Activated CD4-positive, alpha-beta T cell treated with anti-CD3 and anti-CD28 coated beads, Interleukin-2, amount 50 U/mL, for 16 hours (primary cell): ENCODE results near the gene PLXNA4.

Source experiments
- DNase-seq: peaks from one replicate; pipeline ENCODE4 v3.0.0-alpha.2; 2020

Gene PLXNA4

GRCh38 chr7:132430861-132431822, 145.1 kb downstream of the PLXNA4 start:
- peak; percentile 74 for DNase-seq

GRCh38 chr7:132430041-132430855, 146.0 kb downstream of the PLXNA4 start:
- DNase-seq: no peak

DNA sequence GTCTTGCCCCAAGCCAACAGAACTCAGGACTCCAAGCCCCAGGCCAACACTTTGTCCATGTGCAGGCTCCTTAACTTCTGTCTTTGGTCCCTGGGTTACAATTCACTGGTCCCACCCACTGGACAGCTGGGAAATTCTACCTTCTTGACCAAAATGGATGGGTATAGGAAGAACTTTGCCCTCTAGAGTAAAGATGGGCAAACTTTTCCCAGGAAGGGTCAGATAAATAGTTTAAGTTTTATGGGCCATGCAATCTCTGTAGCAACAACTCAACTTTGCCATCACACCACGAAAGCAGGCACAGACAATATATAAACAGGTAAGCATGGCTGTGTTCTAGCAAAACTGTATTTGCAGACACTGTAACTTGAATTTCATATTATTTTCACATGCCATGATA, 147.1 kb downstream of the PLXNA4 start:
- no peak for DNase-seq

- no peak for DNase-seq
Measured at GRCh38 chr7:132428247-132428919, 147.9 kb downstream of the PLXNA4 start.

DNA sequence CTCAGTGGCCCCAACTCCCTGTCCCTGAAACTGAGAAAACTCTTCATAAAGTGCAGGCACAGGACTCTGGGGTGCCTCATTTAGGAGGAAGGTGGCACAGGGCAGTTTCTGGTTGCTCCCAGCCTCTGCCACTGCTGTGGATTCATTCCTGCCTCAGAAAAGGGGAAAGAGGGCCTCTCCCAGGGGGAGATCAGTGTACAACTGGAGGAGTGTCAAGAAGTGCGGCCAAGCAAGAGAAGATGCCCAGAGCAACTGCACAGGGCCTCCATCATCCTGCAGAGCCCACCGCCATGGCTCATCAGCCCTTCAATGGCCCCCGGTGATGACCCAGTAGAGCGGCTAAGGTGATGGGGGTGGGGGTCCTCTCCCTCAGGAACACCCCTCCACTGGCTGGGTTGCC, 150.3 kb downstream of the PLXNA4 start:
- DNase-seq: no peak

DNA sequence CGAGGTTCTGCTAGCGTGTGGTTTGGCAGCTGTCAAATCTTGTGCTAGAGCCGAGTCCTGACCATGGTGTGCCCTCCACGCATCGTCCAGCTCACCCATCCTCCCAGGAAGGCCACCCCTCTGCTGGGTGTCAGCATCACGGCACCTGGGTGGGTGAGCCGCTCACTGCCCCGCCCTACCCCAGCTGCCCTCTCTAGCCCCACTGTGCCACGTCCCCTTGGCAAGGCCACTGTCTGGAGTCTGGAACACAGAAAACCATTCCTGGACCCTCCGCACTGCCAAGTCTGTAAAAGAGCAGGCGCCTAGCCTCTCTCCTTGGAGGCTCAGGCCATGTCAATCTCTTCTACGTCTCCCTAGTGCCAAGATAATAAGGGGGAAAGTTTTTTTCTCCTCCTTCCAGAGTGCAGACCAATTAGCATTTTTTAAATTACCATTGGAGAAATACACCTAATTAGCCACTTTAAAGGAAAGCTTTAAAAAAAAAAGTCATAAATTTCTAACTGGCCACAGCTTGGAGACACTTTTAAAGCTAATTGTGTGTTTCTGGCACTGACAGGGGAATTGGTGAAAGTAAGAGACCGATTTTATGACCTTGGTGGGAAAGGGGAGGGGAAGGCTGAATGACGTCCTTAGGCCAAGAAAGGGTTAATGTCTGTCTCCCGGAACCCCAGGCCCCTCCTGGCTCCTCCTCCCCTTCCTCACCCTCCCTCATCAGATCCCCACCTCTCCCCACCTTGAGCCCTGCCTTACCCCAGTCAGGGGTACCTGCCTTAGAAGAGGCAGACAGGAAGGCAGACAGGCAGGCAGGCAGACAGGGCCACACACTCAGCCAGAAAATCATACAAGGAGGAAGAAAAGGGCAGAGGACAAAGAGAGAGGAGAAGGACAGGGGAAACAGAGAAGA, 151.2 kb downstream of the PLXNA4 start:
- no peak for DNase-seq

DNA sequence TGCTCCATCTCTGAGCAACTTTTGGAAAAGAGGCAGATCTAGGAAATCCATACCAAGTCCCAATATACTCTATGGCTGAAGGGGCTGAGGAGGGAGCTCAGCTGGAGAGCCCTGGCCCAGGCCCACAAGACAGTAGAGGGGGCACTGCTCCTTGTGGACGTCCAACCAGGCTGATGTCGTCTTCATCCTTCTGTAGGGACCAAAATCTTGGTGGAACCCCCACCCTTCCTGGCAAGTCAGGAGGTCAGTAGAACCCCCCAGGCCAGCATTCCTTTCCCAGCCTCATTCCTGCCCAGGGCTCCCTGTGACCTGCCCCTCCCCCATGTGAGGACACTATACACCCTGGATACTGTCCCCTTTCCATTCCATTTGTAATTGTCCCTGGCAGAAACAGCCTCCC, 152.0 kb downstream of the PLXNA4 start:
- no peak for DNase-seq

DNA sequence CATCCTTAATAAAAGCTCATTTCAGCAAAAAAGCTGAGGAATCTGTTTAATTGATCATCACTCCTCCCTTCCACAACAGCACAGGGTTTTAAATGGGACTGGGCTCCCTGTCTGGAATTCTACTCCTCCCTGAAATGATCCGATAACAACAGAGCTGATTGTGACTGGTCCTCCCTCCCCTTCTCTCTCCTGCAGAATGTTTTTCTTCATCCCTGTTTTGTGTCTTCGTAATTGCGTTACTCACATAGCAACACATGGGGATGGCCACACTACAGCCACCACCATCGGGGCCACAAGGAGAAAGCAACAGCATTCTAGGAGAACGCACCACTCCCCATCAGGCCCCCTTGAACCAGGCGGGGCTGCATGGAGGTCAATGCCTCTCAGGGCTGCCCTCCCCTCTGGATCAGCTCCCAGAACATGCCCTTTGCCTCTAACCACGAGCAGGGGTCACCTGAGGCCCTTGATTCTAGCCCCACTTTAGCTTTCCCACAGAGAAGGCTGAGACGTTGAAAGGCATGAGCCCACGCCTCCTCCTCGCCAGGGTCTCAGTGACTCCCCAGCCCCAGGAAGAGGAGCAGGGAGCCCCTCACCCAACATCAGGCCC, 152.6 kb downstream of the PLXNA4 start:
- no peak for DNase-seq

DNA sequence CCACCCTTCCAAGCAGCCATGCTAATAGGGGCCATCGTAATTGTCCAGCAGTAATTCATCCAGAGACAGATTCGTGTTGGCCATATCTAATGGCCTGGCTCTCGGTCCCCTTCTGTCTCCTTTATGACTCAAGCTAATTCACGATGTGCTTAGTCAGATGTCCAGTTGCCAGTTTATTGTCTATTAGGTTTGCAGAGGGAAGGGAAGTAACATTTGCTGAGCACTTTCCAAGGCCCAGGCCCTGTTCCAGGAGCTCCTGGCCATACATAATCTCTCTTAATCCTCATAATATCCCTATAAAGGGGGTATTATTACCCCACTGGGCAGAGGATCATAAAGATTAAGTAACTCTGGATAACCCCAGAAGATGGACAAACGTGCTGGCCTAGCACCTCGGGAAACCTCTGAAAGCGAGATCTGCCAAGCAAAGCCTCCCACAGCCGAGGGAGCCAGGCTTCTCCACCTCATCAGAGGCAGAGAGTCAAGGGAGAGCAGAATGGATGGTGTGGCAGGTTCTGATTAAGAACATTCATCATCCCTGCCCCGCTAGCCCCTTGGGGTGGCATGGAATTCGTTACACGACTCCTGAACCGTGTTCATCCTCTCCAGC, 153.7 kb downstream of the PLXNA4 start:
- no peak for DNase-seq

DNA sequence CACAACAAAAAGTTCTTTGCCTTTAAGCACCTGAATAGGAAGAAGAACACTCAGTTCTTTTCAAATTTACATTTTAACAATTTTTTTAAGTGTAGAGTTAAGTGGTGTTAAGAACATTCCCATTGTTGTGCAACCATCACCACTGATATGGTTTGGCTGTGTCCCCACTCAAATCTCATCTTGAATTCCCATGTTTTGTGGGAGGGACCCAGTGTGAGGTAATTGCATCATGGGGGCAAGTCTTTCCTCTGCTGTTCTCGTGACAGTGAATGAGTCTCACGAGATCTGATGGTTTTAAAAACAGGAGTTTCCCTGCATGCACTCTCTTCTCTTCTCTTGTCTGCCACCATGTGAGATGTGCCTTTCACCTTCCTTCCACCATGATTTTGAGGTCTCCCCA, 155.7 kb downstream of the PLXNA4 start:
- DNase-seq: no peak

DNA sequence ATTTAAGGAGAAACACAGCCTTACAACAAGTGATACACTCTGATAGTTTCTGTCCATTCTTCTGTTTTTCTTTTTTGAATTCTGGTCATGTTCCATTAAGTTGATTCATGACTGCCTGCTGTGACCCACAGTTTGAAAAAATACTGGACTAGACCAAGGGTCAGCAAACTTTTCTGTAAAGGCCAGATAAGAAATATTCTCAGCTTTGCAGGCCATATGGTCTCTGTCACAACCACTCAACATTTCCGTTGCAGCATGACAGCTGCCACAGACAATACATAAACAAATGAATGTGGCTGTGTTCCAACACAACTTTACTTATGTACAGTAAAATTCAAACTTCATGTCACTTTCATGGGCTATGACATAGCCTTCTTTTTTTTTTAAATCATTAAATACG, 156.7 kb downstream of the PLXNA4 start:
- no peak for DNase-seq

GRCh38 chr7:132418840-132419239, 157.4 kb downstream of the PLXNA4 start:
- DNase-seq: no peak

- DNase-seq: no peak
Measured at GRCh38 chr7:132417103-132417906, 159.0 kb downstream of the PLXNA4 start.

DNA sequence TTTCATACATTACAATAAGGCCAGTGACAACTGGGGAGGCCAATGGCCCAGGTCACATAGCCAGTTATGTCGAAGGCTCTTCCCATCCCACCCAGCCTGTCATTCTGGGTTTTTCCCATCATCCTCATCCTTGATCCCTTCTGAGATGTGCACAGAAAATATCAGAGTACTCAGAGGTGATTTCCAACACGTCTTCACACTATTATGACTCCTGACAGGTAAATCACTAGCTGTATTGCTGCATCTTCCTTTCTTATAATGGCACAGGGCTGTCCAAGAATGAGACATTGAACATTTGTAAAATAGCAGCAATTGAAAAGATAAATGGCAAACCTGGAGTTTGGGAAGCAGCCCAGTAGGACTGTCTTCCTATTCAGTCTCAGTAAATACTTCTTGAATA, 159.9 kb downstream of the PLXNA4 start:
- no peak for DNase-seq

- DNase-seq: no peak
Measured at GRCh38 chr7:132415259-132415658, 161.0 kb downstream of the PLXNA4 start.

- no peak for DNase-seq
Measured at GRCh38 chr7:132414857-132415256, 161.4 kb downstream of the PLXNA4 start.

- DNase-seq: no peak
Measured at GRCh38 chr7:132412435-132412834, 163.8 kb downstream of the PLXNA4 start.

GRCh38 chr7:132410861-132411541, 165.3 kb downstream of the PLXNA4 start:
- no peak for DNase-seq

- DNase-seq: no peak
Measured at GRCh38 chr7:132410385-132410784, 165.9 kb downstream of the PLXNA4 start.

DNA sequence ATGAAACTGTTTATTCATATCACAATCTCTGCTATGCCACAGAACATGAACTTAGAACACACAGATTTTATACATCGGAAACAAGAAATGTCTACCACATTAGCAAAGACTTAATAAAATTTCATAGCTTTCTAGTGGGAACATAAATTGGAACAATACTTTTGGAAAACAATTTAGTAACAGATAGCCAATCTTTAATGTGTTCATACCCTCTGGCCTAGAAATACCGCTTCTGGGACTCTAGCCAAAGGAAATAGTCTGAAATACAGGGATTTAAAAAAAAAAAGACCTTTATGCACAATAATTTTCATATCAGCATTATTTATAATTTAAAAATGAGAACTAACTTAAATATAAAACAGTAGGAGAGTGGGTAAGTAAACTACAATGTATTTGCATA, 168.5 kb downstream of the PLXNA4 start:
- DNase-seq: no peak
